HG03565 (cell line): ENCODE results near the gene KRT40.
"Not testable (repeated sequence)": the region's sequence is repeated elsewhere in the genome, so short reads cannot be mapped to it uniquely, and the experiment has no call there.

Source experiments
- ATAC-seq: cut with Tn5 transposase; IDR thresholded peaks from one replicate; pipeline ENCODE4 v1.9.1; 2021; ENCODE audit warnings: mild to moderate bottlenecking, moderate library complexity; ENCODE audit not compliant: unreplicated experiment

The KRT40 gene

DNA sequence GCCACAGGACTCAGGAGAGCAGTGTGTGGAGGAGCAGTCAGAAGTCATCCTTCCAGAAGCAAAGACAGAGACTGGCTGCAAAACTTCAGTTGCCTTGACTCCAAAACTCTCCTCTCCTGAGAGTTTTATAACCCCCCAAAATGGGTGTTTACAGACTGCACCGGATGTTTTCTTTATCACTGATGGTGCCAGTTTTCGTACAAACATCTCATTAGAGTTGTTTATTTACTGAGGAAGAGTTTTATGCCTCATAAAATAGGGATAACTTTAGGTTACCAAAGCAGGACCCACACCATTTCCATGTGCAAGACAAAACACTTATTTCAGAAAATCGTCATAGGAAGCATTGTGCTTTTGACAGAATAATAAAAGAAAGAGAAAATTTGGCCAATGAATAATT, at the start of gene KRT40:
KRT40 (minus strand) TSS at position 101 of the 400 bp plus-strand sequence; CDS start at position 48, 53 bp downstream.
- ATAC-seq: no peak

DNA sequence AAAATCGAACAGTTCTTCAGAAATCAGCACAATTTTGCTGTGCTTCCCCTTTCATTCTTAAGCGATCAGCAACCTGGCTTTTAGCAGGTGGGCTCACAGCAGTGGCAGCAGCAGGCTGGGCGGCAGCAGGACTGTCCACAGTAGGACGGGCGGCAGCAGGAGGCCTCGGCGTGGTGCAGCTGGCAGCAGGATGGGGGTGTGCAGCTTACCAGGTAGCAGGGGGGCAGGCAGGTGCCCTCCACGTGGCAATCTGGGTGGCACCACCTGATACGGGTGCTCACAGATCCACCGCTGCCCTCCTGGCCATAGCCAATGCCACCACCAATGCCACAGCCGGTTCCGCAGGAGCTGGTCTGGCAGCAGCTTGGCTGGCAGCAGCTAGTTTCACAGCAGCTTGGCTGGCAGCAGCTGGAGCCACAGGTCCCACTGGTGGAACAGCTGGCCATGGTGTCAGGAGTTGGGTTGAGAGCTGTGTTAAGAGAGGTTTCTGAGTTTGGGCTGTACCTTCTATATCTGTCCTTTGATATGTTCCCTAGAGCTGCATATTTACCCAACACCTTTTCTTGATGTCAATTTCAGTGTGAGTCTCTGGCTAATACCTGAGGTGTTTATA, 45.6 kb upstream of the KRT40 start, which contains the start of gene KRTAP1-4:
KRTAP1-4 (minus strand) TSS at position 563 of the 613 bp plus-strand sequence; CDS start at position 446, 117 bp downstream.
- no peak for ATAC-seq

DNA sequence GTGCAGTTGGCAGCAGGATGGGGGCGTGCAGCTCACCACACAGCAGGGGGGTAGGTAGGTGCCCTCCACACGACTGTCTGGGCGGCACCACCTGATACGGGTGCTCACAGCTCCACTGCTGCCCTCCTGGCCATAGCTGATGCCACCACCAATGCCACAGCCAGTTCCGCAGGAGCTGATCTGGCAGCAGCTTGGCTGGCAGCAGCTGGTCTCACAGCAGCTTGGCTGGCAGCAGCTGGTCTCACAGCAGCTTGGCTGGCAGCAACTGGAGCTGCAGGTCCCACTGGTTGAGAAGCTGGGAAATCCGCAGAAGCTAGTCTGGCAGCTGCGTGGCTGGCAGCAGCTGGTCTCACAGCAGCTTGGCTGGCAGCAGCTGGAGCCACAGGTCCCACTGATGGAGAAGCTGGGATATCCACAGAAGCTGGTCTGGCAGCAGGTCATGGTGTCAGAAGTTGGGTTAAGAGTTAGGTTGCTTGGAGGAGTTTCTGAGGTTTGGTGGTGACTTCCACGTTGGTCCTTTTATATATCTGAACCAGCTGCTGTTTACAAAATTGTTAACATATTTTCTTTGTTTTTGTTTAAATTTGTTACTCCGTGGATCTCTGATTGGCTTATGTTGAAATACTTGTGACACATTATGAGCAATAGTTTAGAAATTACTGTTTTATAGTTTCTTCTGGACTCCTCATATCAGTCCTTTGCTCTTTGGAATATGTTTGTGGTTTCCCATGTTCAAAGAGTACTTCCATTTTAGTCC, 42.8 kb upstream of the KRT40 start, which contains the start of gene KRTAP1-5:
KRTAP1-5 (minus strand) TSS at position 494 of the 757 bp plus-strand sequence; CDS start at position 441, 53 bp downstream.
- ATAC-seq: no peak

DNA sequence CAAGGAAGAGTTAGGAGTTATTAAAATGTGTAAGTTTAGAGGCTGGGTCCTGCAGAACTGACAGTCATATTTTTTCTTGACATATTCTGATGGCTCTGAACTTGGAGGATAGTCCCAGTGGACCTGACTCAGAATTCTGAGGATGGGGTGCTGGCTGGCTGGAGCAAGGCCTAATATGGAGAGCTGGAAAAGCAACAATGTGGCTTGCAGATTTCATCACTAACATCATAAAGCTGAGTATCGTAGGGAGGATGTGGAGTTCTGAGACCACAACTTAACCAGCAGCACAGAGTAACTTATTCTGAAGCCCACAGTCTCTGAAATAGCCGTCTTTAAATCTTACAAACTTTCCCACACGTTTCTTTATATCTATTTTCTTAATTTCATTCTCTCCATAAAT, 40.6 kb upstream of the KRT40 start:
- no peak for ATAC-seq

DNA sequence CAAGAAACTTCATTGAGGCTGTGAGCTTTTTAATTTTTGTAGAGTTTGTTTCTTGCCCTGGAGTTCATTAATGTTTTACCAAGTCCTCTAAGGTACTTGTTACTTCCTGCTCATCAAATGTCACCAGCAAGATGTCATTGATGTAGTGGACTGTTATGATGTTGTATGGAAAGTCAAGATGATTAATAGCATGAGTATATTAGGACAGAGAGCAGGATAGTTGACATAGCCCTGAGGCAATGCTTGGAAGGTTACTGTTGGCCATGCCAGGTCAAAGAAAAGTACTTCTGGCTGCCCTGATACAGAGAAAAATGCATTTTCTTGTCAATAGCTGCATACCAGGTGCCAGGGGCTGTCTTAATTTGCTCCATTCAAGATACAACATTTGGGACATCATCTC, 36.2 kb upstream of the KRT40 start:
- no peak for ATAC-seq

DNA sequence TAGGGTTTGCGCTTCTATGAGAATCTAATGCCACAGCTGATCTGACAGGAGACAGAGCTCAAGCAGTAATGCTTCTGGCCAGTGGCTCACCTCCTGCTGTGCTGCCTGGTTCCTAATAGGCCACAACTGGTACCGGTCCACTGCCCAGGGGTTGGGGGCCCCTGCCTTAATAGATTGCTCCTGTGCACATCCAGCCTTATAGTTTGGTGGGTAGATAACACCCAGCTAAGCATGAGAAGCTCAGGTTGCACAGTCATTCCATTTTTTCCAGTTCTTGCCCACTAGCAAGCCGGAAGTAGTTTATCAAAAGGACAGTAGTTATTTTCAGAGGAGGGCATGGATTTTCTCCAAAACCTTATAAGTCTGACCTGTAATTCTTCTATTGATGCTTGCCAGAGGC, 35.3 kb upstream of the KRT40 start:
- ATAC-seq: no peak

DNA sequence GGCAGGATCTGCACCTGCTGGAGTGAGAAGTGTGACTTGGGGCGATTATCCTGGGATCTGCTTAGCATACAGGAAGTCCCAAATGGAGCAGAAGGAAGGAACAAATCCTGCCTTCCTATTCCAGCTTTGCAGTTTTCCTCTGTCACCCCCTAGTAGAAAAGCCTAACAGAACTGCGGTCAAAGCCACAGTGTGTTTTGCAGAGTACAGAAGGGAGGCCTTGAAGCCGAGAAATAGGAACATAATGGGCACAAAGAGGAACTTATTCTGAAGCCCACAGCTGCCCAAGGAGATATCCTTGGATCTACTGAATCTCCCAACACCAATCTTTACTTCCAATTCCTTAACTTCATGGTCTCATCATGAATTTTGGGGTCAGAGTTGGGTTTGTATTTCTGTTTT, 34.4 kb upstream of the KRT40 start:
- no peak for ATAC-seq

DNA sequence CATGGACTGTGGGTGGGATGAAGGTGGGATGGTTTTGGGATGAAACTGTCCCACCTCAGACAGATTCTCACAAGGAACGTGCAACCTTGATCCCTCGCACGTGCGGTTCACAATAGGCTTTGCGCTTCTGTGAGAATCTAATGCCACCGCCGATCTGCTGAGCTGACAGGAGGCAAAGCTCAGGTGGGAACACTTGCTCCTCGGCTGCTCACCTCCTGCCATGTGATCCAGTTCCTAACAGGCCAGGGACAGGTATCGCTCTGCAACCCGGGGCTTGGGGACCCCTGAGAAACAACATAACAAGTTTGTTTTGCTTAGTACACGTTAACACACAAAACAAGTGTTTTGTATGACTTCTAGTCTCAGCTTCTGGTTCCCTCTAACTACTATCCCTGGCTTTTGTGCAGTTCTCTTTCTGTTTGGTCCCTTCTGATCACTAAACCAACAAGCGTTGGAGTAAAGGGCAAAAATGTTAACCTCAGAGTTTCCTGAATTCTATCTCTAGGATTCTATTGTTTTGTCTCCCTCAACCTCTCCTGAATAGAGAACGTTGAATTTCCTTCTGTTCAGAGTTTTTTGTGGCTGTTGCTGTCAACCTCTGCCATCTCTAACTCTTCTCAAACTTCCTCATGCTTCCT, 32.6 kb upstream of the KRT40 start:
- no peak for ATAC-seq

DNA sequence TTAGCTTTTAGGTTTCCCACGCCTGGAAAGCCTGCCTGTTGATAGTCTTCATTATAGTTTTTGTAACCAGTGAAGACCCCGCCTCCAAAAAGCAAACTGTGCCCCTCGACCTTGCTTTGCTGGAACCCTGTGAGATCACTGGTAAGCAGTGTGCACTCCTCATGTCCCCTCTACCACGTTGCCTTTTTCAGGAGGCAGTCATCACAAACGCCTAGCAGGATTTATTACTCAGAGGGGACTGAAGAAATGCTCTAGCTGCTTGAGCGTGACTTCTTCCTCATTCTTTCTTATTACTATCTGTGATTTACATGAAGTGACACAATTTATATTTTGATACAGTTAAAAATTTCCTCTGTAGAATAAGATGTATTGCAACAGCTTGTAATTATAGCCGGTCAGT, 31.3 kb upstream of the KRT40 start:
- no peak for ATAC-seq

DNA sequence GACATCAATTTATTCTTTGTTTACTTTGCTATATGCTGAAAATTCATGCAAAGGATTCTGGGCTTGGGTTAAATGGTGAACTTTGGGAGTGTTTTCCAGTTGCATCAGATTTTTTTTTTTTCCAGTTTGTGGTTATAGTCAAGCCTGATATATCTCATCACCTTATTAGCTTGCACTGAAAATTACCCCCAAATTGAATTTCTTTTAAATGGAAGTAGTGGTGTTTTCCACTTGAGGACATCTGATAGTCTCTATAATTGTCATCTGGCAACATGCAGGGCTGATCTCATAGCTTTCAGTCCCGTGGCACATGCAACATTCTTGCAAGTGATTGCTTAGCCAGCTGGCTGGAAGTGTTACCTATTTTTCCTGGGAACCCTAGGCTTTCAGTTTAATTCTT, 29.5 kb upstream of the KRT40 start:
- ATAC-seq: no peak

DNA sequence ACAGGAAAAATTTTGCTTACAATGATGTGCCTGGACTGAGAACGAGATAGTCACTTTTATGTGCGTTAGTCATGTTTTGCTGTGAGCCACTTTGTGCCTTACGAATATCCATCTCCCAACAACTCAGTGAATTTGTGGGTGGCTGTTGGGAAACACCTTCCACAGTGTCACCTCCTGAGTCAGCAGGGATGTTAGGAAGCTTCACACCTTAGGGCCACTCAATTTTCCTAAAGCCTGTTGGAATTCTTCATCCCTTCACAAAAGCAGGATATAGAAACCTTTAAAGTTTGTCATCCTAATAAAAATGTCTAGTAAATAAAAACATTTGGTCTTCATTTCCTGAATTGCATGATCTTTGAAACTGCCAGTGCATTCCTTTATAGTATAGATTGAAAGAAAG, 29.1 kb upstream of the KRT40 start:
- no peak for ATAC-seq

DNA sequence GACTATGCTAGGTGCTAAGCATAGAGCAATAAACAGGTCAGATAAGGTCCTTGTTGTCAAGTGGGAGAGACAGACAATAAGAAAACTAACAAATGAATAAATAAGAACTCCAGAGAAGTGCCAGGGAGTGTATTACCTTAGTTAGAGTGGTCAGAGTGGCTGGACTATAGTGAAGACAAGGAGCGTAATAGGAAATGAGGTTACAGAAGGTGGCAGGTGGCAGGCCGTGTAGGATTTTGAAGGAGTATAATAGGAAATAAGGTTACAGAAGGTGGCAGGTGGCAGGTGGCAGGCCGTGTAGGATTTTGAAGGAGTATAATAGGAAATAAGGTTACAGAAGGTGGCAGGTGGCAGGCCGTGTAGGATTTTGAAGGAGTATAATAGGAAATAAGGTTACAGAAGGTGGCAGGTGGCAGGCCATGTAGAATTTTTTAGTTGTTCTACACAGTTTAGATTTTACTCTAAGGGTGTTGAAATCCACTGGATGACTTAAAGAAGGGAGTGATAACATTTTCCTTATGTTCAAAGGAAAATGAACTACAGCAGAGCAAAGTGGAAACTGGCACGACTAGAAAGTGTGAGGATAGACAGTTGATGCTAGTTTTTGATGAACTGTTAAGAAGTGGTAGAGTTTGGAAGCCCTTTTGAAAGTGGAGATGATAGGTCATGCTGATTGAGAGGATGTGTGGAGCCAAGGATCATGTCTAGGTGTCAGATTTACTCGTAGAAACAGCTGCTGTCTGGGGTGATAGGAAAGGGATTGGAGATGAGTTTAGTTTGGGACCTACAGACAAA, 28.4 kb upstream of the KRT40 start:
- no peak for ATAC-seq

DNA sequence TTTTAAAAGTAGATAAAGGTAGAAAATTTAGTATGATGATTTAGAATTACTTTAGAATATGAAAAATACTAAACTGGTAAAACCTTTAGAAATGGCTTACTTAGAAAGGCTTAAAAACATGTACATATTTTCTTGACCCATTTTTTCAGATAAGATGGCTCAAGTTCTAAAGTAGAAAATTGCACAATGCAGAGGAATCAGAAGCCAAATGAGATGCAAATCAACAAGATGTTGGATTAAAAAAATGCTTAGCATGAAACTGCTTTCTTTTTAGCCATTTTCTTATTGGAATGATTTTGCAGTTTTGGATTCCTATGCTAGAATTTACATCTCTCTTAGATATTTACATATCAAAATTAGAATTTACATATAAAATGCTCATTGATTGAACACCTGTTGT, 26.3 kb upstream of the KRT40 start:
- no peak for ATAC-seq

DNA sequence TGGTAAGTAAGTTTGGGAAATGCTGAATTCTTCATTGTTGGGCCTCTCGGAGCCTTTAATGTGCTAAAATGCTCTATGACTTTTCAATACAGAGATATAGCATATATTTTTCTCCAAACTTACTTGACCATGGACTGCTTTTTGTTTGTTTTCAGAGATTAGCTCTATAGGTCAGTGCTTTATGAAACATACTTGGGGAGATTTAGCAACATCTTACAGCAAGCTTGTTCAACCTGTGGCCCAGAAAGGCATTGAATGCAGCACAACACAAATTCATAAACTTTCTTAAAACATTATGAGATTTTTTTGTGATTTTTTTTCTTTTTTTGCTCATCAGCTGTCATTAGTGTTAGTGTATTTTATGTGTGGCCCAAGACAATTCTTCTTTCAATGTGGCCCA, 25.8 kb upstream of the KRT40 start:
- ATAC-seq: no peak

DNA sequence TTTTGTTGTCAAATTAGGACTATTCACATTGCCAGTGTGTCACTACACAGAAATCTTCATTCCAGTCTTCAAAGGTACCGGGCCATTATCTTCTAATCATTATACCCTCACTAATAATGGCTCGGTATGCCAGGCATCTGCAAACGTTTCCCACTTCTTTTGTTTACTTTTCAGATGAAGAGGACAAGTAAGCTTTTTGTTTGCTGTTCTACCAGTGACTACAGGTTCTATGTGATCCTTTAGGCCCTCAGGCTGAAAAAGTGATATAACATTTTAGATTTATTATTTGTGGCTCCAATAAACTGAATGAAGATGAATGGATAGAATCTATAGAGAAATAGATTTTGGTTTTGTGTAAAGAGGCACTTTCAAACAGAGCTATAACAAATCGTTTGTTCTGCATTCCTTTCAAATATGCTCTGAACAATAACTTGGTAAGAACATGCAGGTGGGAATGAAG, 25.2 kb upstream of the KRT40 start:
- no peak for ATAC-seq

DNA sequence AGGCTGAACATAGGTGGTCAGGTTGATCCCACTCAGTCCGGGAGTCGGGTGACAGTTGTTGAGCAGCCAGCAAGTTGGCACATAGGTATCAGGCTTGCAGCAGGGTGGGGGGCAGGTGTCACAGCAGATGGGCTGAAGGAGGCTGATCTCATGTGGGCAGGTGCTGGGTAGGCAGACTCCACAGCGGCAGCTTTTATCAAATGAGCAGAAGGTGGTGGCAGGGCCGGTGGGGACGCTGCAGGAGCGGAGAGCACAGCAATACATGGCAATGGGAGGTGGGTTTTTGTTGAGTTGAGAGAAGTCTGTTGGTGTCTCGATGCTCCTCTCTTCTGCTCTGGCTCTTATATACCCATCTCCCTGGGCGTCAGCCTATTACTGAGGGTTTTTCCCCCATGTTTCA, 24.7 kb upstream of the KRT40 start, which contains the start of gene KRTAP3-1:
KRTAP3-1 (minus strand) TSS at position 318 of the 400 bp plus-strand sequence; CDS start at position 264, 54 bp downstream.
- no peak for ATAC-seq

DNA sequence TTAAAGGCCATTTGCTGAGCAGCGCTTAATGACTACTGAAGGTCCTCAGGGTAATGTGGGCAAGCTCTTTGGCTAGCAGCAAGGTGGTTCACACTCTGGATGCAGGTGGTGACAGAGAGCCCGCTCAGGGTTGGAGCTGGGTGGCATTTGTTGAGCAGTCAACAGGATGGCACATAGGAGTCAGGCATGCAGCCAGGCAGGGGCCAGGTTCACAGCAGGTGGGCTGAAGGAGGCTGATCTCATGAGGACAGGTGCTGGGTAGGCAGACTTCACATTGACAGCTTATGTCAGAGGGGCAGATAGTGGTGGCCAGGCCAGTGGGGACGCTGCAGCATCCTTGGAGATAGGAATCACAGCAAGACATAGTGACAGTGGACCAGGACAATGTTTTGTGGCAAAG, 20.3 kb upstream of the KRT40 start:
- no peak for ATAC-seq

DNA sequence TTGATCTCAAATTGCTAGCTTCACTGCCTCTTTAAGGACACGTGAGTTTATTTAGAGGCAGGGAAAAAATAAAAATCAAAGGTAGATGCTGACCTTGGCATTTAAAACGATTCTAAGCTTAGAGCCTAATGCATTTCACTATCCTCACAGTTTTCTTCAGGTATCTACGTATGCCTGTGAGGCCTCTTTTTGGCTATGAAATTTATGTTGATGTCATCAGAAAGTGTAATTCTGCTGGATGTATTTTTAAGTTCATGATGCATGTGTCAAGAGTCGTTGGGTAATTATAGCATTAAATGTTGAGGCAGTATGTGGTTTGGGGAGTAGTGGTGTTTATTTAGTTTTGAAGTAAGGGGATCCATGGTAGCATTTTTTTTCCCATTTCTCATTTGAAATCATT, 19.8 kb upstream of the KRT40 start:
- ATAC-seq: no peak

DNA sequence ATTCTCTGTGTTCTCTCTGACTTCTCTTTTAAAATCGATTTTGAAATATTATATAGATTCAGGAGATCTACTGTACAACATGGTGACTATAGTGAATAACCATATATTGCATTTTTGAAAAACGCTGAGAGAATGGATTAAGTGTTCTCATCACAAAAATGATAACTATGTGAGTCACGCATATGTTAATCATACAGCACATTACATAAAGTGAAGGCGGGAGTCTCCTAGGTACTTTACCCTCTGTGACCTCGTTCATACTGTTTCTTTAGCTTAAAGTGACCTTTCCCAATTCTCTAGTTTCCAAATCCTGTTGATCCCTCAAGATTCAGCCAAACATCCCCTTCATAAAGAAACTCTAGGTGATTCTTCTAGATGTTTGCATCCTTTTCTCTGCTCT, 18.7 kb upstream of the KRT40 start:
- ATAC-seq: no peak

DNA sequence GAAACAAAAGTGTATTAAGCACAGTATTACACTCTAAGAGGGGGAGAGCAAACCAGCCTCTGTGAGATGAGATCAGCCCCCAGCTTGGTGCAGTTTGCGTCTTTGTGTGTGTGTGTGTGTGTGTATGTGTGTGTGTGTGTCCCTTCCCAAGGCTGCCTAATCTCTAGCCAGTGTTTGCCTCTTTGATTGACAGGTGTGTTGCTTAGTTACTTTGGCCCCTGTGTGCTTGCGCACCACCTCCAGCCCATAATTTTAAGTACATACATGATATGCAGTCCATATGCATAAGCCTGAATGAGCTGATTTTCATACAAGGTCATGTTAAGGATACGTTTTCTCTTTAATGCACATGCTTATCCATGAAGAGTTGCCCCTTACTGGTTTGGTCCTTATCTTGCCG, 17.7 kb upstream of the KRT40 start:
- ATAC-seq: no peak

DNA sequence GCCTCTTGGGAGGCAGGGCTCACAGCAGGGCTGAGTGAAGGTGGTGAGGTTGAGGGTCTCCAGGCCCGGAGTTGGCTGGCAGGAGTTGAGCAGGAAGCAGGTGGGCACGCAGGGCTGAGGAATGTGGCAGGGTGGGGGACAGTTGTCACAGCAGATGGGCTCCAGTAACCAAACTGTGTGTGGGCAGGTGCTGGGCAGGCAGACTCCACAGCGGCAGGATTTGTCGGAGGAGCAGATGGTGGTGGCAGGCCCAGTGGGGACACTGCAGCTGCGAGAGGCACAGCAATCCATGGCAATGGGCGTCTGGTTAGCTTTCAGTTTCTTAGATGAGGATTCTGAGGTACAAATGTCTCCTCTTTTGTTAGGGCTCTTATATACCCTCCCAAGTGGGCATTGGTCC, 15.4 kb upstream of the KRT40 start, which contains the start of gene KRTAP3-2:
KRTAP3-2 (minus strand) TSS at position 344 of the 400 bp plus-strand sequence; CDS start at position 291, 53 bp downstream.
- not testable (repeated sequence) for ATAC-seq
